Endometrium (tissue), 2 donors: ENCODE data around the gene ITGA7.

Experiments used
- FAIRE-seq: peaks from 2 replicates; lab custom pipeline; 2012; peaks lifted over from hg19 to GRCh38; lab: Jason Lieb, UNC
- donor health status: control.
- donor health status: control.

Gene ITGA7

DNA sequence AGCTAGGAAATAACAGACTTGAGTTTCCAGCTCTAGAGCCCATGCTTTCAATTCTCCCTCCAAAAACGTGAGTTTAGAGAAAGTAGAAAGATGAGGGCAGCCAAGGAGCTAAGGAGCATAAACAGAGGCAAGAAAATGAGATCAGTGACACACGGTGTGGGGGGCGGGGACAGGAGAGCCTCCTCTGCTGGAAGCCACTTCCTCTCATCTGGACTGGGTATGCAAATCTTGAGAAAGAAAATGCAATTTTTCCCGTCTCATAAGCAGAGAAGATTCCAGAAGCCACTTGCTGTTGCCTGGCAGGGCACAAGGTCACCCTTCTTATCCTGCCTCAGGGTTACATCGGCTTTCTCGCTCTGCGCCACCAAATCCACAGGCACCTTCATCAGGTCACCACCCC lies 65.0 kb downstream of the ITGA7 start:
- no peak for FAIRE-seq

DNA sequence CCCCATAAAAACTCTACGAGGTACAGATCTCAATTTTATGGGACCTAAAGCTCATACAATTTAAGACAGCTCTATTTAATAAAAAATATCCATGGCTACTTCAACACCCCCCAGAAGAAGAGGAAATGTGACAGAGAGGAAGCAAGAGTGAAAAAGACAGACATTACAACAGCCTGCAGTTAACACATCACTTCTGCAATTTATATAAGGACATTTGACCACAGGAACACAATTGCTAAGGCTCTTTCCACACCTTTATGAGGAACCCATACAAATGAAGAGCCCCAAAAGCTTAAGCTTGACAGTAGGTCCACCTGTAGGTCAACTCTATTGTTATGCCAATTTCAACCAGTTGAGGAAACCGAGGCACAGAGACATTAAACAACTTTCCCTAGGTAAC lies 65.4 kb downstream of the ITGA7 start:
- FAIRE-seq = no peak

DNA sequence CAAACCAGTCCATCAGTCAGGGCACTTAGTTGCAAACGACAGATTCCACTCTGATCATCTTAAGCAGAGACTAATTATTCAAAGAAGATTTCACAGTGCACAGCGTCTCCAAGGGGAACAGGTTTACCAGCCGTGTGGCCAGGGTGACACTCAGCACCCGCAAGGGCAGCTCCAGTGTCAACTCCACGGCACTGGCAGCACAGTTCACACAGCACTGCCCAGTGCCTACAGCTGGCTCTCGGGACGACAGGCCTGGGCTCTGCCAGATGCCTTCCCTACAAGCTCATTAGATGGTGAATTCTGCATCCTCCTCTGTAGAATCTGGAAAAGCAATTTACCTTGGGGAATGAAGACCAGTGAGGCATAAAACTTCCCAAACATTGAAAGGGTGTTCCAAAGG lies 66.1 kb downstream of the ITGA7 start:
- no peak for FAIRE-seq

DNA sequence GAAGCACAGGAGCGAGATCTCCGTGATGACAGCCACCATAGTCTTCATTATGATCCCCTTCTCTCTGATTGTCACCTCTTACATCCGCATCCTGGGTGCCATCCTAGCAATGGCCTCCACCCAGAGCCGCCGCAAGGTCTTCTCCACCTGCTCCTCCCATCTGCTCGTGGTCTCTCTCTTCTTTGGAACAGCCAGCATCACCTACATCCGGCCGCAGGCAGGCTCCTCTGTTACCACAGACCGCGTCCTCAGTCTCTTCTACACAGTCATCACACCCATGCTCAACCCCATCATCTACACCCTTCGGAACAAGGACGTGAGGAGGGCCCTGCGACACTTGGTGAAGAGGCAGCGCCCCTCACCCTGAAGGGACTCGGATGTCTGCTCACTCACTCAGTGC lies 70.2 kb downstream of the ITGA7 start:
- FAIRE-seq = no peak

DNA sequence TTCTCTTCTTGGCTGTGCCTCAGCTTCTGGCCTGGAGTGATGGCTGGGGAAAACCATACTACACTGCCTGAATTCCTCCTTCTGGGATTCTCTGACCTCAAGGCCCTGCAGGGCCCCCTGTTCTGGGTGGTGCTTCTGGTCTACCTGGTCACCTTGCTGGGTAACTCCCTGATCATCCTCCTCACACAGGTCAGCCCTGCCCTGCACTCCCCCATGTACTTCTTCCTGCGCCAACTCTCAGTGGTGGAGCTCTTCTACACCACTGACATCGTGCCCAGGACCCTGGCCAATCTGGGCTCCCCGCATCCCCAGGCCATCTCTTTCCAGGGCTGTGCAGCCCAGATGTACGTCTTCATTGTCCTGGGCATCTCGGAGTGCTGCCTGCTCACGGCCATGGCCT lies 70.9 kb downstream of the ITGA7 start, which contains the start of gene OR10P1:
Gene OR10P1 (plus strand): TSS at position 40 of the 400 bp plus-strand sequence. CDS start 0 bp downstream, at position 40.
- FAIRE-seq = no peak

DNA sequence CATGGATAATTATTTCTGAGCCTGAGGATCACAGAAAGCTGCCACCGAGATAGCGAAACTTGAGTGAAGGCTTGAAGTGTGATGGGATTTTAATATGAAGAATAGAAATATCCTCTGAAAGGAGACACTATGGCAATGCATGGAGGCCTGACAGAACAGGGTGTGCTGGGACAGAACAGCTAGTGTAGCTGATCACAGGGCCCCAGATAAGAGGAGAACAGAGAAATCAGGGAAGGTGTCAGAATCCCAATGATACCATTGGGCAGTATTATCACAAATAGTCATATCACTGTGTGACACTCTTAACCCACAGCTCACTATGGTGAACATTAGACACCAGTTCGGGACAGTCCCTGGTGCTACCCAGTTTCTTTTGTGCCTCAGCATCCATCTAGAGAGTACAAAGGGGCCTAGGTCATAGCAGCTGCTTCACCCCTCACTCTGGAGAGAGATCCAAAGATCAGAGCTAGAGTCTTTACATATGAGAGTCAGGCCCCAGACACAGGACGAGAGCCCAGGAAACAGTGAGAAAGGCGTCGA lies 71.5 kb downstream of the ITGA7 start:
- no peak for FAIRE-seq
